HG02798 (cell line): Measurements from ENCODE around the gene CNOT8.

Experiments
- ATAC-seq: cut with Tn5 transposase; IDR thresholded peaks from one replicate; pipeline ENCODE4 v1.9.1; 2021; ENCODE audit warnings: mild to moderate bottlenecking; ENCODE audit not compliant: unreplicated experiment, poor library complexity

Gene CNOT8

DNA sequence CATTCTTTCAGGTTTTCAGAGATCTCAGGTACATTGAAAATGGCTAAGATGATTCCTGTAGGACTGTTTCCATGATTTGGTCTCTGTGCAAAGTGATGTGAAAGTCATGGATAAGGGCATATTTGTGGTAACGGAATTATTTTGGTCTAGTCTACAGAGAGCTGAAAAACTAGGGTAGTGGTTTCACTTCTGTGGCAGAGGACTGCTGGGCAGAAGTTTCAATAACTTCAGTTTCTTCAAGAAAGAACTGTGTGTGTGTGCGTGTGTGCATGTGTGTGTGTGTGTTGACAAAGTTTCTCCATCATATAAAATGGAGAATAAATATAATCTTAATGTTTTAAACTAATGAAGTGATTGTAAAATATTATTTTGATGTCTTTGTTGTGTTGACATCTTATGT is 4.3 kb downstream of the CNOT8 start:
- ATAC-seq: no peak

DNA sequence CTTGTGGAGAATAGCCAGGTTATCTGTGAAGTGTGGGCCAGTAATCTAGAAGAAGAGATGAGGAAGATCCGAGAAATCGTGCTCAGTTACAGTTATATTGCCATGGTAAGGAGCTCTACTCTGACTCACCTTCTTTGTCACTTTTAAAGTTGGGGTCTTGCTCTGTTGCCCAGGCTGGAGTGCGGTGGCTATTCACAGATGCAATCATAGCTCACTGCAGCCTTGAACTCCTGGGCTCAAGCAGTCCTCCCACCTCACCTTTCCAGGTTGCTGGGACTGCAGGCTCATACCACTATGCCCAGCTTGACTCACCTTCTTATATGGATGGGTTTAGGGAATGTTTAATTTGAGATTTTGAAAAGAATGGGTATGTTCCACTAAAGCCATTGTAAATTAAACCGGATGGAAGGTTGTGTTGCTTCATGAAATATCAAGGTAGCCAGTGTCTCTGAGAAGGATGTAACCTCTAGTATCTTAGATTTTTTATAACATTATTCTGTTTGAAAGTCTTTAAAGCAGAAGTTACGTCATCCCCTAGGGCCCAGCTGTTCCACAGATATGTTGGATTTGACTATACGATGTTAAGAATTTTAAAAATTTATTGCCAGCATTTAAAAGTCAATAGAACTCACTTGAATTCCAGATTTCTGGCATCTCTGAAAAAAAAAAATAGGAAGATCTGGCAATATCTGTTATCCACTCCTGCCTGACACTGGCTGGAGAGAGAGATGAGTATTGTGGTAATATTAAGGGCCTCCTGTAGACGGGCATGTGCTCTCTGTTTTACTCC is 5.1 kb downstream of the CNOT8 start:
- no peak for ATAC-seq

DNA sequence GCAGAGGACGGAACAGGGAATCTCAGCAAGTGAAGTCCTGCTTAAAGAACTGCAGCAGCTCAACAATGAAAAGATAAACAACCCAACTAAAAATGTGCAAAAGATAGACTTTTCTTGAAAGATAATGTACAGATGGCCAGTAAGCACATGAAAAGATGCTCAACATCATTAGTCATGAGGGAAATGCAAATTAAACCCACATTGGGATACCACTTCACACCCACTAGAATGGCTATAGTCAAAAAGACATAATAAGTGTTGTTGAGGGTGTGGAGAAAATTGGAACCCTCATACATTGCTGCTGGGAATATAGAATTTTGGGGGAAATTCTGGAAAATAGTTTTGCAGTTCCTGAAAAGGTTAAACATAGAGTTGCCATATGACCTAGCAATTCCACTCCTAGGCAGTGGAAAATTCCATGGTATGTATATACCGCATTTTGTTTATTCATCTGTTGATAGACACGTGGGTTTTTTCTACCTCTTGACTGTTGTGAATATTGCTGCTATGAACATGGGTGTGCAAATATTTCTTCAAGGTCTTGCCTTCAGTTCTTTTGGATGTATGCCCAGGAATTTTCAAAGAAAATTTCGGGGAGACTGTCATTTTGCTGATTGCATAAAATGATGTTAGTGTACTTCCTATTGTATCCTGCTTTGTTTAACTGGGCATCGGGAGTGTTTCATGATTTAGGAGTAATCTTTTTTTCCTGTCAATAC is 7.2 kb downstream of the CNOT8 start:
- no peak for ATAC-seq

DNA sequence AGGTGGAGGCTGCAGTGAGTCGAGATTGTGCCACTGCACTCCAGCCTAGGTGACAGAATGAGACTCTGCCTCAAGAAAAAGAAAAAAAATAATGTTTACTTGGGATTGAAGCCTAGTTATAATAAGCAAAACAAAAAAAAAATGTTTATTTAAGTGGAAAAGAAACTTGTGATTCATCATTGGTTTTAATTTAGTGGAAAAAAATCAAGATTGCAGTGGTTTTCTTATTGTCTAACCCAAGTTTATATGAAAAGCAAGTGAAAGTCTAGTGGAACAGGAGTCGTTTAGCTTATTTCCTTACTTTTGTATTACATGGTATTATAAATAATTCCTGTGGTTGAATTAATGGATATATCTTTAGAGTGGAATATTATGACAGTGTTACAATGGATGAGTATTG is 8.4 kb downstream of the CNOT8 start:
- ATAC-seq: no peak

DNA sequence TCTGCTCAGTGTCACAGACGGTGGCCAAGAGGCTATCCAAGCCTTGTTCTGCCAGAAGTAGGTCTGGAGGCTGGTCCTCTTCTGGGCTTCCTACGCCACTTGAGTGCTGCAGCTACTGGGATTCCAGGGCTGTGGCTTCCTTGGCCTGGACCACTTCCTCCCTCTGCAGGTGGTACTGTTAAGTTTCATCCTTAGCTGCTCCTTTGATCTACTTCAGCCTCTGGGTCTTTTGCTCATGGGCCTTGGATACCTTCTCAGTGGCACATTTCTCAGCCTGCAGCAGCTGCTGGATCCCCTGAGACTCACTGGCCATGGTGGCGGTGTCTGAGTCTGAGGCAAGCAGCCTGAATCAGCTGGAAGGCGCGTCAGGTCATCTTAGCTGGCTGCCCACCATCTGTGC is 10.3 kb downstream of the CNOT8 start:
- ATAC-seq: no peak

DNA sequence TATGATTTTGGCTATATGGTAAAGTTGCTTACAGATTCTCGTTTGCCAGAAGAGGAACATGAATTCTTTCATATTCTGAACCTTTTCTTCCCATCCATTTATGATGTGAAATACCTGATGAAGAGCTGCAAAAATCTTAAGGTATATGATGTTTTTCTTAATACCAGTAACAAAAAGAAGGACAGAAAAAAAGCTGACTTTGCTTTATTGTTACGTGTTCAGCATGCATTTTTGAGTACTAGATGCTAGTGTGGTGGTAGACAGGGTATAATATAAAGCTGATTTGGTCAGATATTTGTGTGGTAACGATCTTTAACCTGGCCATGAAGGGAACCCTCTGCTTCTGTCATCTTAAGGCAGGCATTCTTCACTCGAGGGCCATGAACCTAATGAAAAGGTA is 13.3 kb downstream of the CNOT8 start:
- no peak for ATAC-seq

DNA sequence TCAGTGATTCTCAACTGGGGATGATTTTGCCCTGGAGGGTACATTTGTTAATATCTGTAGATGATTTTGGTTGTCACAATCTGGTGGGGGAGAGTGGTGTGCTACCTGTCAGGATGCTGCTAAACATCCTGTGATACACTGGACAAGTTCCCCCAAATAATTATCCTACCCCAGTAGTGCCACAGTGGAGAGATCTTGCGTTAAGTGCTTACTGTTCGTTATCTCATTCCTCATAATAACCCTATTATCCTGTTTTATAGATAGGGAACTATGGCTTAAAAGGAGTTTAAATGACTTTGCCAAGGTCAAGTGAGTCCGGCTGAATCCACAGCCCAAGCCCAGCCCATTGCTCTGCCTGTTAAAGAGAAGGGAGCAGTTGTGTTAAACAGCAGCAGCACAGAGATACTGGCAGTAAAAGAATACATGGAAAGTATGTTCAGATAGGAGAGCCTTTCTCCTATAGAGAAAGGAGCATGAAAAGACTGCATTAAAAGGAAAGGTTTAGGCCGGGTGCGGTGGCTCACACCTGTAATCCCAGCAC is 15.4 kb downstream of the CNOT8 start:
- ATAC-seq: no peak

DNA sequence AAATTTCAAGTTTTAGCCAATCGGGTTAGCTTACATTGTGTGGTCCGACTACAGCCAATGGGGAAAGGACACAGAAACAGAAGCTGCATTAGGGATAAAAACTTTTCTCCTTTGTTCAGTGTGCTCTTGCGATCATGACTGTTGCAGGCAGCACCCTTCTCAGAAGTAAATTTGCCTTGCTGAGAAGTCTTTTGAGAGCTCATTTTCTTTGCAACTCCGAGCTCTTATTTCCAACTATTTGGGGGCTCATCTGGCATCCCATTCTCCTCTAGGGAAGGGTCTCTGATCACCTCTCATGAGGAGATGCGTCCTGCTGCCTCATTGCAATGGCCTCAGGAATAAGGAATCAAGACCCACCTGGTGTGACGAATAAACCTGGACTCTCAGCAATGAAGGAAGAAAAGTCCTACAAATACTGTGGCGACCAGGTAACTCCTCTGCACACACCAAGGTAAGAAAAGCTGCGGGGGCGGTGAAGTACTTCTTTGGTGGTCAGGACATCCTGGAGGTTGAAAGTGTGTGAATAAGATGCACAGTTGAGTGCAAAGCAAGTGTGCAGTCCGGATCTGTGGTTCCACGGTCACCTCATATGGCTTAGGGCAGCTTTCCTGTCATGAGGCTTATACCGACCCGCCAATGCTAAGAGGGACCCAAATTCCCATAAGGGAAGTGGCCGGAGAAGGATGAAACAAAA is 20.4 kb downstream of the CNOT8 start:
- ATAC-seq: no peak

DNA sequence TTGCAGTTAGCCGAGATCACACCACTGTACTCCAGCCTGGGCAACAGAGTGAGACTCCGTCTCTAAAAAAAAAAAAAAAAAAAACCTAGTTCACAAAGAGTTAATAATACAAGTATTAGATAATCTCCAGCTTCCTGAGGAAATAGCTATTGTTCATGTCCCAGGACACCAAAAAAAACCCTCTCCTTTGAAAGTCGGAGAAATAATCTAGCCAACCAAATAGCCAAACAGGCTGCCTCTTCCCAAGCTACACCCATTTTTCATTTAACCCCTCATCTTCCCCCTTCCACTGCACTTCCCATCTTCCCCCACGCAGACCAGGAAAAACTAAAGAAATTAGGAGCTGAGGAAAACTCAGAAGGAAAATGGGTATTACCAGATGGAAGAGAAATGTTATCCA is 23.6 kb downstream of the CNOT8 start:
- ATAC-seq: no peak

DNA sequence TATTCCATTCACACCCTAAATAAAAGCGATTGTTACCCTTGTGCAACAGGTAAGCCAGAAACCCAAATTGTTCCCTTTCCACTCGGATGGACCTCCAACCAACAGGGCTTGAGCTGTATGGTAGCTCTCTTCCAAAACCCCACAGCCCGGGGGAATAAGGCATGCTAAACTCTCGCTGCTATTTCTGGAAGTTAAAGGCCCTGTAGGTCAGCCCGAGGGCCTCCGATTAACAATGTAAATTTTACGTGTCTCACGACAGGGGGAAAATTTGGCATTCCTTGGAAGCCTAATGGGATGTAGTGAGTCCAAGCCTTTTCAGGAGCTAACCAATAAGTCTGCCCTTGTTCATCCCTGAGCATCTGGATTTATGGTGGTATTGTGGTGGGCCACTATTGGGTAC is 26.0 kb downstream of the CNOT8 start:
- ATAC-seq: no peak

DNA sequence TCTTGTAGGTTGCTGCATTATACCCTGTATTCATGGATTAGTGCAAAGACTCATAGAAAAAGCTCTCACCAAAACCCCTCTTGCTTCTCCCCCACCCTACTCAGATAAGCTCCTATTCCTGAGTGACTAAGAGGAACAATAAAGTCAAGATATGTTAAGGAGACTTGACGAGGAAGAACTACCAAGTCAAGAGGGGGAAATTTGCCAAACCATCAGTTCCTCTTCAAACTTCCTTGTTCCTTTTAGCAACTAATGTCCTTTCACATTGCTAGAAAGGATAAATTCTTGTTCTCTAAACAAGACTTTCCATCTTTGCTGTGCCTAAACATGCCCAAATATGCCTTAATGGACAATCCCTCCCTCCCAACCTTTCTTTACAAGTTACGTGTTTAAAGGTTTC is 27.0 kb downstream of the CNOT8 start:
- no peak for ATAC-seq

DNA sequence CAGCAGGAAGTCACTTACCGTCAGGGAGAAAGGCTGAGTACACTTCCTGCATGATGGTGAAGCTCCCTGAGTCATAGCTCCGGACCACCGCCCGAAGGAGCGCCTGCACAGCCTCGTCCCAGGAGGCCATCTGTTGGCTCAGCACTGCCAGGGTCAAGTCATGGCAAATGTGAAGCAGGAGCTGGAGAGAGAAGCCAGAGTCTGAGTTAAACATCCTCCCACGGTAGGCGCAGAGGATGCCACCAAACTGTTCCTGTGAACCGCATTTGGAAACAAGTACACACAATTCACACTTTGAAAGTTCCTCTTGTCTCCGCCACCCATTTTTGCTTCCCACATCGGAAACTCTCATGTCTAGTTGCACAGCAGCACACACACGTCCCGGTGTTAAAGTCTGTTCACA is 33.9 kb downstream of the CNOT8 start:
- ATAC-seq: no peak

DNA sequence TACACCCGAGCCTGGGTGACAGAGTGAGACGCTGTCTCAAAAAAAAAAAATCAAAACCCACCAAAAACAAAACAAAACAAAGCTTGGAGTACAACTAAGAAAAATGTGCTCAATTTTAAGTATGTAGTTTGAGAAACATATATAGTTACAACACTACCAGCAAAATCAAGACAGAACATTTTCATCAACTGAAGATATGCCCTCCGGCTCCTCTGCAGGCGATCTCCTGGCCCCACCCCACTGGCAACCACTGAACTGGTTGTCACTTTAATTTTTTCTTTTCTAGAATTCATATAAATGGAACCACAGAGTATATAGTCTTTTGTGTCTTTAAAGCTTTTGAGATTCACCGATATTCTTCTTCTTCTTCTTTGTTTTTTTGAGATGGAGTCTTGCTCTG is 35.0 kb downstream of the CNOT8 start:
- ATAC-seq: no peak

DNA sequence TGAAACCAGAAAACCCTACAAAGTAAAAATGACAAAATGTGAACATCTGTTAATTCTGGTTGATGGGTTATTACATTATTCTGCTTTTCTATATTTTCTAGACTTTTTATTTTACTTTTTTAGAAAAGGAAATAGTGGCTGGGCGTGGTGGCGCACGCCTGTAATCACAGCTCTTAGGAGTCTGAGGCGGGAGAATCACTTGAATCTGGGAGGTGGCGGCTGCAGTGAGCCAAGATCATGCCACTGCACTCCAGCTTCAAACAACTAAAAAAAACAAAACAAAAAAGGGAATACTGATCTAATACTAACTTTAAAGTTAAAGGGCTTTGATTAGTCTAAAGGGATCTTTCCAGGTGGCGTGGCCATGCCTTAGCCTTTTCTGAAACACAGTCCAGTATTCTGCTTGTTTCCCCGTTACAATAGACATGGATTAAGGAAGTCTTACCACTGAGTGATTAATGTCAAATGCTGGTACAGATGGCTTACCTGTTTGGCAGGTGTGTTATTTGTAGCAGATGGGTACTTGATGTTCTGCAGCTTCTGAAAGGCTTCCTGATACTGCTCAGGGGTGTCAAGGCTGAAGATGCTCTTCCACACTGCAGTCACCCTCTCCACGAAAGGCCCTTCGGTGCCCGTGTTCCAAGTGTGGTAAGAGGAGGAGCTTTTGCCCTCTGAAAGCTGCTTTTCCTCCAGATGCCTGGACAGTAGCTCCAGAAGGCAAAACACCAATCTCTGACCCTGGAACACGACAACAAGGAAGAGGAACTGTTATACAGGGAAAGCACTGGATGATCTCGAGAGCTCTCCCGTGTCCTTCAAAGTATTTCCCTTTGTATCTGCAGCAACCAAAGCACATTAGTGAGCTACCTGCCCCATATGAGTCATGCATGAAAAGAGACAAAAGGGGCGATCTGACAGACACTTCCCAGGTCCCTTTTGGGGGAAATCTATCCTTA is 37.5 kb downstream of the CNOT8 start:
- ATAC-seq: no peak

DNA sequence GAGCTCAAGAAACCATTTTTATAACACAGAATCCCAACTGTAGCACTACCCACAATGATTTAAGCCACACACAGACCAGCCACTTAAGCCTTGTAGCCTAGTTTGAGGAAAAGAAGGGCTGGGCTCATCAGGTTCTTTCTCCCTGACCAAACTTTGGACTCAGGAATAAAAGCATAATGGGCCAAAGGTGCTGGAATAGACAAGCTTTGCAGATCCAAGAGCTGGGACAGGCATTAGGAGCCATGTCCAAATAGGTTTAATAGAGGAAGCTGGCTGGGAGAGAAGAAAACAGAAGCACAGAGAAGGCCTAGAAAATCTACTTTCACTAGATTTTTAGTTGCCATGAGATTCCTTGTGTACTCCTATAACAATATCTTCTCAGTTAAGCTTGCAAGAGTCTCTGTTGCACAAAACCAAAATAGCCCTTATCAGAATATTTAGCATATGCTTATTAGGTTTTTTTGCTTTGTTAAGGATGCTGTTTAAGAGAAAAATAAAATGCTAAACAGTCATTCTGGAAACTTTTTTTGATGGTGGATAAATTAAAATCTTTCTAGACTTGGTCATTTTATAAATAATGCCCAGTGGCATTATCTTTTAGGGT is 38.2 kb downstream of the CNOT8 start:
- no peak for ATAC-seq

DNA sequence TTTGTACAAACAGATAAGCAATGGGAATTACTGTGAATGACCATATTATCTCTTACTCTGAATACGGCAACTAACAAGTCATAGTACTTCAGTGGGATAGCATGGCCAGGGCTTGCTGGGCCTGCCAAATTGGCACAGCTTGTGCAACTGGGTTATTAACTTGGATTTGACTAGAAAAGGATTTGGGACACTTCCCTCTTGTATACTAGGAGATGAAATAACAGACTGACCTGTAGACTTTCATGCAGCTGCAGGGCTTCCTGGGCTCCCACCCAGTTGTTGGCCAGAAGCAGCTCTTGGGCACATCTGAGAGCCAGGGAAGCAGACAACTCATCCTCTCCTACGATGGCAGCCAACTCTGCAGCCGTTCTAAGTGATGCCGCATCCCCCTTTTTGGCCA is 39.8 kb downstream of the CNOT8 start:
- ATAC-seq: no peak

DNA sequence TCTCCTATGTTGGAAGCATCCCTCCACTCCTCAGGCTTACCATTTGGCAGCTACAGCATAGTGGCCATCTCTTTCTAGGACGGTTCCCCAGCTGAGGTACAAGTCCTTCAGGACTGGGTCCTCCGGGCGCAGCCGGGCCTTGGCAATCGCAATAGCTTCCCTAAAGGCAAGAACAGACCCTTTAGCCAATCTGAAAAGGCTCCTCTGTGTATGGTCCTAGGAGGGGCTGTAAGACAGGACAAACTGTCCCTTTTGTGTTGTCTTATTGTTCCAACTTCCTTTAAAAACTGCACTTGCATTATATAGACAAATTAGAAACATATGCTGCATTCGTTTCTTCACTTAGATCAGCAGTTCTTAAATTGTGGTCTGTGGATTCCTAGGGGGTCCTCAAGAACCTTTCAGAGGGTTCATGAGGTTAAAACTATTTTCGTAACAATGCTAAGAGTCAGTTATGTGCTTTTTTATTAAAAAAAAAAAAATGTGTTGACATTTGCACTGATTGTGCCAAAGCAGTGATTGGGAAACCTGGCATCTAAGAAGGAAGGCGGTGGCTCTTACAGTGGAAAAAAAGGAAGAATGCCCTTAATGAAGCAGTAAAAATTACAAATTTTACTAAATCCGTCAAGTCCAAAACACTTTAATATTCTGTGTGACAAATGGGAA is 40.9 kb downstream of the CNOT8 start:
- ATAC-seq: no peak

DNA sequence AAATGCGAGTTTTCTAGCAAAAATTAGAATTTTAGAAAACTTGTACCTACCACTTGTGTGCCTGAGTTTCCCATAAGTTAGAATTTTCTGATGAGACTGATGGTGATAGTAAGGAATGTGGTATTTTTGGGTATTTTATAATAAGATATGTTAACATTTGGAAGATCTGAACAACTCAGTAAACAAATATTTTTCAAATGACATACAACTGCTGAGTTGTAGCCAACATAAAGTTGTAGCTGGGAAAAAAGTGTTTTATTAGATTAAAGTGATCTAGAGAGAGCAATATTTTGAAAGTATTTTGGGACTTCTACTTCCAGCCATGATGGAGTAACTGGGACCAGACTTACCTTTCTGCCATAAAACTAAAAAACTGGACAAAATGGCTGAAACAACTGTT is 41.6 kb downstream of the CNOT8 start:
- ATAC-seq: no peak

DNA sequence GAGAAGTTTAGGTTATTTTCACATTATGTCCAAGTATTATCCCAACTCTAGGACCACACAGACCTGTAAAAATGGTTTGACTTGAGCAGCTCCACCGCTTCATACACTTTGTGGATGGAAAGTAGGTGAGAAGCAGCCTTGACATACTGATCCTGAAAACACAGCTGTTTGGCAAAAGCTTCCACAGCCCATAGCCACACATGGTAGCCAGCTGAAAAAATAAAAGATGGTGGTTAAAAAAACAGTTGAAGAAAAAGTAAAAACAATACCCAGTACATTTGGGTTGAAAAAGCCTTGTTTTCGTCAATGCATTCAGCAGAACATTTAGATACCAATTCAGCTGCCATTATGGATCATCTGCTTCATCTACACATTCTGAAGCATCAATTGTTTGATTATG is 42.8 kb downstream of the CNOT8 start:
- ATAC-seq: no peak
